ENCODE data around the gene MTFMT.

DNA sequence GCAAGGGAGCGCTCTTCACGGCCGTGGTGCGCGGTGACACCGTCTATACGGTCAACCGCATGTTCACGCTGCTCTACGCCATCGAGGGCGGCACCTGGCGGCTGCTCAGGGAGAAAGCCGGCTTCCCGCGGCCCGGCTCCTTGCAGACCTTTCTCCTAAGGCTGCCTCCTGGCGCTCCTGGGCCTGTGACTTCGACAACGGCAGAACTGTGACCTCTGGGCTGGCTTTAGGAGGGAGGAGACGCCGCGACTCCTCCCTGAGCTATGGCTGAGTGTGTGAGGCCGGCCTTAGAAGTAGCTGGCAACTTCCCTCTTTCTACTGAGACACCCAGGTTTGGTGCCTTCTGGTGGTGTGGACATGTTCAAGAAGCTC lies 48.5 kb upstream of the MTFMT start:
- TF ChIP-seq, protein P1, sequence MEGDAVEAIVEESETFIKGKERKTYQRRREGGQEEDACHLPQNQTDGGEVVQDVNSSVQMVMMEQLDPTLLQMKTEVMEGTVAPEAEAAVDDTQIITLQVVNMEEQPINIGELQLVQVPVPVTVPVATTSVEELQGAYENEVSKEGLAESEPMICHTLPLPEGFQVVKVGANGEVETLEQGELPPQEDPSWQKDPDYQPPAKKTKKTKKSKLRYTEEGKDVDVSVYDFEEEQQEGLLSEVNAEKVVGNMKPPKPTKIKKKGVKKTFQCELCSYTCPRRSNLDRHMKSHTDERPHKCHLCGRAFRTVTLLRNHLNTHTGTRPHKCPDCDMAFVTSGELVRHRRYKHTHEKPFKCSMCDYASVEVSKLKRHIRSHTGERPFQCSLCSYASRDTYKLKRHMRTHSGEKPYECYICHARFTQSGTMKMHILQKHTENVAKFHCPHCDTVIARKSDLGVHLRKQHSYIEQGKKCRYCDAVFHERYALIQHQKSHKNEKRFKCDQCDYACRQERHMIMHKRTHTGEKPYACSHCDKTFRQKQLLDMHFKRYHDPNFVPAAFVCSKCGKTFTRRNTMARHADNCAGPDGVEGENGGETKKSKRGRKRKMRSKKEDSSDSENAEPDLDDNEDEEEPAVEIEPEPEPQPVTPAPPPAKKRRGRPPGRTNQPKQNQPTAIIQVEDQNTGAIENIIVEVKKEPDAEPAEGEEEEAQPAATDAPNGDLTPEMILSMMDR (IDR thresholded peaks at IDR 0.05; ENCODE audit: poor library complexity) = peak; percentile 52
- no peak for TF ChIP-seq EZH2 (IDR thresholded peaks at IDR 0.05; ENCODE audit: borderline replicate concordance)
- no peak for TF ChIP-seq EZH2phosphoT487 (IDR thresholded peaks at IDR 0.05; ENCODE audit: low read depth, severe bottlenecking, unreplicated experiment)

All from hepatocyte (in vitro differentiated cells).